ENCODE measurements around the gene IQSEC1.

IQSEC1 gene

GRCh38 chr3:12891391-12891984, 181.7 kb downstream of the IQSEC1 start:
- Histone ChIP-seq H3K4me3 (ENCODE audit: severe bottlenecking) (no peak overlapping the region), H3K9me3 (ENCODE audit: severe bottlenecking) (no peaks in the 10 kb centered on the region), H3K27me3 (ENCODE audit: insufficient read depth, poor library complexity, severe bottlenecking) (no peaks in the 10 kb centered on the region), H3K36me3 (ENCODE audit: low read depth) (no peaks in the 10 kb centered on the region), H3K27ac (ENCODE audit: poor library complexity, severe bottlenecking) (no peak overlapping the region), H3K4me1 (ENCODE audit: insufficient read depth, poor library complexity, severe bottlenecking) (no peaks in the 10 kb centered on the region)
- no peak for DNase-seq (ENCODE audit: low spot score)
- ATAC-seq (ENCODE audit: low read depth) = peak; percentile 10; the same call in 1 of the 3 replicates
- TF ChIP-seq CTCF (IDR thresholded peaks at IDR 0.05; ENCODE audit: poor library complexity, severe bottlenecking) = no peak

GRCh38 chr3:12890610-12891390, 182.4 kb downstream of the IQSEC1 start:
- TF ChIP-seq CTCF (IDR thresholded peaks at IDR 0.05; ENCODE audit: poor library complexity, severe bottlenecking) = no peak
- no peaks in the 10 kb centered on the region for H3K4me1 ChIP-seq (ENCODE audit: insufficient read depth, poor library complexity, severe bottlenecking)
- no peak overlapping the region for H3K27ac ChIP-seq (ENCODE audit: poor library complexity, severe bottlenecking)
- H3K36me3 ChIP-seq (ENCODE audit: low read depth) = no peaks in the 10 kb centered on the region
- DNase-seq (ENCODE audit: low spot score) (no peak), ATAC-seq (ENCODE audit: low read depth) (peak; percentile 32; the same call in 1 of the 3 replicates)
- H3K4me3 ChIP-seq (ENCODE audit: severe bottlenecking) = no peak overlapping the region
- H3K9me3 ChIP-seq (ENCODE audit: severe bottlenecking) = no peaks in the 10 kb centered on the region
- H3K27me3 ChIP-seq (ENCODE audit: insufficient read depth, poor library complexity, severe bottlenecking) = no peaks in the 10 kb centered on the region

GRCh38 chr3:12886736-12887135, 186.5 kb downstream of the IQSEC1 start:
- H3K36me3 ChIP-seq (ENCODE audit: low read depth) = no peaks in the 10 kb centered on the region
- no peak for TF ChIP-seq CTCF (IDR thresholded peaks at IDR 0.05; ENCODE audit: poor library complexity, severe bottlenecking)

GRCh38 chr3:12886106-12886679, 187.0 kb downstream of the IQSEC1 start:
- DNase-seq (ENCODE audit: low spot score) (no peak), ATAC-seq (ENCODE audit: low read depth) (no peak)
- H3K4me1 ChIP-seq (ENCODE audit: insufficient read depth, poor library complexity, severe bottlenecking) = no peaks in the 10 kb centered on the region
- H3K27me3 ChIP-seq (ENCODE audit: insufficient read depth, poor library complexity, severe bottlenecking) = no peaks in the 10 kb centered on the region
- no peak overlapping the region for H3K27ac ChIP-seq (ENCODE audit: poor library complexity, severe bottlenecking)
- no peaks in the 10 kb centered on the region for H3K36me3 ChIP-seq (ENCODE audit: low read depth)
- TF ChIP-seq CTCF (IDR thresholded peaks at IDR 0.05; ENCODE audit: poor library complexity, severe bottlenecking) = no peak
- no peaks in the 10 kb centered on the region for H3K9me3 ChIP-seq (ENCODE audit: severe bottlenecking)
- no peak overlapping the region for H3K4me3 ChIP-seq (ENCODE audit: severe bottlenecking)

More at GRCh38 chr3:12886736-12887135, 186.5 kb downstream of the IQSEC1 start:
- DNase-seq (ENCODE audit: low spot score) (no peak), ATAC-seq (ENCODE audit: low read depth) (no peak)
- H3K27me3 ChIP-seq (ENCODE audit: insufficient read depth, poor library complexity, severe bottlenecking) = no peaks in the 10 kb centered on the region
- no peaks in the 10 kb centered on the region for H3K4me1 ChIP-seq (ENCODE audit: insufficient read depth, poor library complexity, severe bottlenecking)
- H3K4me3 ChIP-seq (ENCODE audit: severe bottlenecking) = no peak overlapping the region
- H3K9me3 ChIP-seq (ENCODE audit: severe bottlenecking) = no peaks in the 10 kb centered on the region
- no peak overlapping the region for H3K27ac ChIP-seq (ENCODE audit: poor library complexity, severe bottlenecking)

All from RWPE2 (cell line).